H9 (cell line): ENCODE measurements around the gene TRIM2. TPM values are rescaled to one million over a fixed set of nuclear protein-coding genes. Genes with fewer than 3 reads are reported as not detected.

Experiments
- DNase-seq: peaks from one replicate; pipeline ENCODE4 v3.0.0-alpha.2; 2017
- H2AFZ ChIP-seq: one replicate; pipeline ENCODE4 v1.6.1; 2013; ENCODE audit warnings: mild to moderate bottlenecking, low read length, control low read depth, moderate library complexity
- H2AK5ac ChIP-seq: 2 replicates; pipeline ENCODE4 v1.6.1; 2013; ENCODE audit warnings: low read length, control low read depth, mixed read lengths; ENCODE audit not compliant: insufficient read length
- H2BK120ac ChIP-seq: one replicate; pipeline ENCODE4 v1.6.1; 2013; ENCODE audit warnings: low read depth, mild to moderate bottlenecking, low read length, control low read depth, inconsistent platforms; ENCODE audit not compliant: poor library complexity, severe bottlenecking
- H2BK12ac ChIP-seq: 2 replicates; pipeline ENCODE4 v1.6.1; 2013; ENCODE audit warnings: low read length, control low read depth, mixed read lengths, low read depth; ENCODE audit not compliant: insufficient read length
- H2BK15ac ChIP-seq: 2 replicates; pipeline ENCODE4 v1.6.1; 2013; ENCODE audit warnings: low read depth, low read length, control low read depth
- H2BK20ac ChIP-seq: one replicate; pipeline ENCODE4 v1.6.1; 2013; ENCODE audit warnings: low read depth, mild to moderate bottlenecking, low read length, control low read depth, inconsistent platforms; ENCODE audit not compliant: poor library complexity, severe bottlenecking
- H2BK5ac ChIP-seq: 2 replicates; pipeline ENCODE4 v1.6.1; 2013; ENCODE audit warnings: low read length, control low read depth, mixed read lengths; ENCODE audit not compliant: insufficient read length
- H3K14ac ChIP-seq: 2 replicates; pipeline ENCODE4 v1.6.1; 2013; ENCODE audit warnings: low read length, control low read depth; ENCODE audit not compliant: insufficient read depth
- H3K18ac ChIP-seq: 2 replicates; pipeline ENCODE4 v1.6.1; 2013; ENCODE audit warnings: low read depth, mild to moderate bottlenecking, mixed read lengths, low read length, control low read depth; ENCODE audit not compliant: insufficient read length
- H3K23ac ChIP-seq: 2 replicates; pipeline ENCODE4 v1.6.1; 2013; ENCODE audit warnings: low read length, control low read depth, mixed read lengths, low read depth; ENCODE audit not compliant: insufficient read length
- H3K23me2 ChIP-seq: 2 replicates; pipeline ENCODE4 v1.6.1; 2013; ENCODE audit warnings: low read depth, mild to moderate bottlenecking, mixed read lengths, low read length, control low read depth; ENCODE audit not compliant: insufficient read length, poor library complexity, severe bottlenecking
- H3K27ac ChIP-seq: 2 replicates; pipeline ENCODE4 v1.5.1; 2013; ENCODE audit warnings: low read length, control low read depth, mixed read lengths, low read depth; ENCODE audit not compliant: insufficient read length
- H3K27me3 ChIP-seq: 2 replicates; pipeline ENCODE4 v1.6.1; 2013; ENCODE audit warnings: low read length, control low read depth, inconsistent platforms; ENCODE audit not compliant: insufficient read depth
- H3K4ac ChIP-seq: 2 replicates; pipeline ENCODE4 v1.6.1; 2013; ENCODE audit warnings: low read depth, mild to moderate bottlenecking, control low read depth, inconsistent platforms, low read length, moderate library complexity
- H3K4me1 ChIP-seq: 2 replicates; pipeline ENCODE4 v1.6.1; 2013; ENCODE audit warnings: low read length, control low read depth, inconsistent platforms; ENCODE audit not compliant: insufficient read depth
- H3K4me2 ChIP-seq: 2 replicates; pipeline ENCODE4 v1.6.1; 2013; ENCODE audit warnings: low read length, control low read depth, mixed read lengths; ENCODE audit not compliant: insufficient read length, insufficient read depth
- H3K56ac ChIP-seq: 2 replicates; pipeline ENCODE4 v1.6.1; 2013; ENCODE audit warnings: low read depth, mild to moderate bottlenecking, mixed read lengths, low read length, control low read depth; ENCODE audit not compliant: insufficient read length
- H3K79me1 ChIP-seq: 2 replicates; pipeline ENCODE4 v1.6.1; 2013; ENCODE audit warnings: low read depth, mild to moderate bottlenecking, moderate library complexity, low read length, control low read depth, inconsistent platforms; ENCODE audit not compliant: insufficient read depth, poor library complexity, severe bottlenecking
- H3K79me2 ChIP-seq: 2 replicates; pipeline ENCODE4 v1.6.1; 2013; ENCODE audit warnings: low read length, control low read depth, inconsistent platforms; ENCODE audit not compliant: insufficient read depth
- H3K9ac ChIP-seq: 2 replicates; pipeline ENCODE4 v1.6.1; 2013; ENCODE audit warnings: low read length, control low read depth, mixed read lengths; ENCODE audit not compliant: insufficient read length; ENCODE audit errors: extremely low read depth
- H3K9me3 ChIP-seq: one replicate; pipeline ENCODE4 v1.6.1; 2013; ENCODE audit warnings: low read depth, low read length, inconsistent platforms; ENCODE audit not compliant: control insufficient read depth
- H3T11ph ChIP-seq: one replicate; pipeline ENCODE4 v1.6.1; 2013; ENCODE audit warnings: mild to moderate bottlenecking, low read length, control low read depth, inconsistent platforms
- H4K20me1 ChIP-seq: one replicate; pipeline ENCODE4 v1.6.1; 2013; ENCODE audit not compliant: control insufficient read depth, insufficient read length, insufficient read depth
- H4K5ac ChIP-seq: 2 replicates; pipeline ENCODE4 v1.6.1; 2013; ENCODE audit warnings: low read depth, mild to moderate bottlenecking, mixed read lengths, low read length, control low read depth; ENCODE audit not compliant: insufficient read length
- H4K8ac ChIP-seq: replicated peaks from 2 replicates; pipeline ENCODE4 v1.6.1; 2013; ENCODE audit warnings: low read length, control low read depth, mixed read lengths, low read depth; ENCODE audit not compliant: insufficient read length
- H4K91ac ChIP-seq: 2 replicates; pipeline ENCODE4 v1.6.1; 2013; ENCODE audit warnings: low read depth, mild to moderate bottlenecking, moderate library complexity, mixed read lengths, low read length, control low read depth; ENCODE audit not compliant: insufficient read length
- H3K27ac Mint-ChIP-seq, 3 experiments: 2 replicates in 2 of 3; 3 replicates in 1 of 3; pipeline ENCODE4 v1.8.0; 2020 to 2021; ENCODE audit warnings: mixed read lengths in 3 of 3, mild to moderate bottlenecking in 1 of 3, moderate library complexity in 1 of 3
- H3K27me3 Mint-ChIP-seq: 2 replicates; pipeline ENCODE4 v1.8.0; 2021; ENCODE audit warnings: low read depth, mild to moderate bottlenecking, moderate library complexity, mixed read lengths
- H3K36me3 Mint-ChIP-seq, 3 experiments: 2 replicates in 2 of 3; 3 replicates in 1 of 3; pipeline ENCODE4 v1.8.0; 2020 to 2021; ENCODE audit warnings: low read depth in 3 of 3, mixed read lengths in 3 of 3; ENCODE audit not compliant: insufficient read depth in 1 of 3
- H3K4me1 Mint-ChIP-seq, 2 experiments: 2 replicates each; pipeline ENCODE4 v1.8.0; 2020; ENCODE audit warnings: mixed read lengths in 2 of 2
- H3K4me3 Mint-ChIP-seq, 2 experiments: 2 replicates in 1 of 2; 3 replicates in 1 of 2; pipeline ENCODE4 v1.8.0; 2020 to 2021; ENCODE audit warnings: mild to moderate bottlenecking in 2 of 2, mixed read lengths in 2 of 2, moderate library complexity in 1 of 2
- H3K9me3 Mint-ChIP-seq, 2 experiments: 2 replicates in 1 of 2; 3 replicates in 1 of 2; pipeline ENCODE4 v1.8.0; 2020; ENCODE audit warnings: mild to moderate bottlenecking in 2 of 2, mixed read lengths in 2 of 2, moderate library complexity in 1 of 2
- WGBS: extraction: QIAGEN DNeasy Blood & Tissue Kit; methylation state at CpG from one replicate; pipeline ENCODE4 v1.1.7; 2013; ENCODE audit warnings: missing lambda C conversion rate, low lambda C conversion rate, mixed read lengths; ENCODE audit not compliant: insufficient read length; ENCODE audit errors: extremely low coverage; 5-methylcytosine and 5-hydroxymethylcytosine counted together
- total RNA-seq: library from RNA; stranded (reverse); gene quantifications from 2 replicates; pipeline ENCODE4 v1.2.1, GENCODE V29; 2021
- TF ChIP-seq, protein P1 (sequence below): fragments of 200-600 bp; sonication (generic); conservative IDR thresholded peaks from 3 replicates; pipeline ENCODE4 v1.8.0; 2021; ENCODE audit warnings: antibody characterized with exemption, mild to moderate bottlenecking

Gene TRIM2
- total RNA-seq, 1 experiment from 2014 or later = 28.9 TPM

DNA sequence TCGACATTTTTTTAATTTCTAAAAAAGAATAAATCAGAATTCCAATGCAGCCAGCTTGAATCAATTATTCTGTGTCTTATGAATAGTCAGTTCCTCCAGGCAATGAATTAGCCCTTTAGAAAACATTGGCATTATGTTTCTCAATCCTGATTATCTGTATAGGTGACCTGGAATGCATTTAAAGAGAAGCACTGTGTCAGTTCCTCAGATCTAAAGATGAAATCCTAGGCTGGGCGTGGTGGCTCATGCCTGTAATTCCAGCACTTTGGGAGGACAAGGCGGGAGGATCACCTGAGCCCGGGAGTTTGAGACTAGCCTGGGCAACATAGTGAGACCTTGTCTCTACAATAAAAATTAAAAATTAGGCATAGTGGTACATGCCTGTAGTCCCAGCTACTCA, 183.7 kb downstream of the TRIM2 start:
- H4K5ac ChIP-seq = no peak overlapping the region
- no peak overlapping the region for H3K4me3 Mint-ChIP-seq
- no peak overlapping the region for H3K27ac ChIP-seq
- H3K79me1 ChIP-seq = no peaks in the 10 kb centered on the region
- TF ChIP-seq, protein P1, sequence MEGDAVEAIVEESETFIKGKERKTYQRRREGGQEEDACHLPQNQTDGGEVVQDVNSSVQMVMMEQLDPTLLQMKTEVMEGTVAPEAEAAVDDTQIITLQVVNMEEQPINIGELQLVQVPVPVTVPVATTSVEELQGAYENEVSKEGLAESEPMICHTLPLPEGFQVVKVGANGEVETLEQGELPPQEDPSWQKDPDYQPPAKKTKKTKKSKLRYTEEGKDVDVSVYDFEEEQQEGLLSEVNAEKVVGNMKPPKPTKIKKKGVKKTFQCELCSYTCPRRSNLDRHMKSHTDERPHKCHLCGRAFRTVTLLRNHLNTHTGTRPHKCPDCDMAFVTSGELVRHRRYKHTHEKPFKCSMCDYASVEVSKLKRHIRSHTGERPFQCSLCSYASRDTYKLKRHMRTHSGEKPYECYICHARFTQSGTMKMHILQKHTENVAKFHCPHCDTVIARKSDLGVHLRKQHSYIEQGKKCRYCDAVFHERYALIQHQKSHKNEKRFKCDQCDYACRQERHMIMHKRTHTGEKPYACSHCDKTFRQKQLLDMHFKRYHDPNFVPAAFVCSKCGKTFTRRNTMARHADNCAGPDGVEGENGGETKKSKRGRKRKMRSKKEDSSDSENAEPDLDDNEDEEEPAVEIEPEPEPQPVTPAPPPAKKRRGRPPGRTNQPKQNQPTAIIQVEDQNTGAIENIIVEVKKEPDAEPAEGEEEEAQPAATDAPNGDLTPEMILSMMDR = no peak
- no peak overlapping the region for H3K9ac ChIP-seq
- no peak overlapping the region for H4K8ac ChIP-seq
- H3K79me2 ChIP-seq = no peaks in the 10 kb centered on the region
- DNase-seq = no peak
- H2BK20ac ChIP-seq = no peak overlapping the region
- no peak overlapping the region for H2AK5ac ChIP-seq
- H3K4ac ChIP-seq = no peak overlapping the region
- H3K18ac ChIP-seq = no peak overlapping the region
- H3K4me1 Mint-ChIP-seq = peaks cover 0 to 2% of the 10 kb centered on the region in 2 experiments; a peak in 3 of 4 replicates
- H3K9me3 ChIP-seq = no peaks in the 10 kb centered on the region
- H3K27ac Mint-ChIP-seq = no peak overlapping the region
- no peak overlapping the region for H2BK120ac ChIP-seq
- H3K23me2 ChIP-seq = no peaks in the 10 kb centered on the region
- H2BK15ac ChIP-seq = no peak overlapping the region
- no peak overlapping the region for H2AFZ ChIP-seq
- no peak overlapping the region for H3K4me2 ChIP-seq
- H3K56ac ChIP-seq = no peak overlapping the region
- H2BK12ac ChIP-seq = no peak overlapping the region
- H3K14ac ChIP-seq = no peak overlapping the region
- no peak overlapping the region for H3K23ac ChIP-seq
- no peak overlapping the region for H4K91ac ChIP-seq
- H3K27me3 Mint-ChIP-seq = no peaks in the 10 kb centered on the region
- no peak overlapping the region for H2BK5ac ChIP-seq
- no peaks in the 10 kb centered on the region for H3K4me1 ChIP-seq
- no peak overlapping the region for H3T11ph ChIP-seq
- H3K27me3 ChIP-seq = no peaks in the 10 kb centered on the region
- WGBS = no CpG with 5 or more reads among the region's 4 CpGs
- H3K36me3 Mint-ChIP-seq = peaks cover 9 to 21% (median 12%) of the 10 kb centered on the region in 3 experiments
- H4K20me1 ChIP-seq = no peaks in the 10 kb centered on the region
- no peaks in the 10 kb centered on the region; a peak in 1 of 5 replicates for H3K9me3 Mint-ChIP-seq

Other genes with a start within 250 kb of the TRIM2 start
- gene MND1, start 140.2 kb downstream of the TRIM2 start, total RNA-seq = 20.5 and 21.0 TPM in 2 replicates